HG03108 (cell line): ENCODE data around the gene TMEM200A.

ENCODE experiments used
- ATAC-seq: cut with Tn5 transposase; IDR thresholded peaks from one replicate; pipeline ENCODE4 v1.9.1; 2021; ENCODE audit warnings: moderate library complexity; ENCODE audit not compliant: unreplicated experiment

TMEM200A gene

DNA sequence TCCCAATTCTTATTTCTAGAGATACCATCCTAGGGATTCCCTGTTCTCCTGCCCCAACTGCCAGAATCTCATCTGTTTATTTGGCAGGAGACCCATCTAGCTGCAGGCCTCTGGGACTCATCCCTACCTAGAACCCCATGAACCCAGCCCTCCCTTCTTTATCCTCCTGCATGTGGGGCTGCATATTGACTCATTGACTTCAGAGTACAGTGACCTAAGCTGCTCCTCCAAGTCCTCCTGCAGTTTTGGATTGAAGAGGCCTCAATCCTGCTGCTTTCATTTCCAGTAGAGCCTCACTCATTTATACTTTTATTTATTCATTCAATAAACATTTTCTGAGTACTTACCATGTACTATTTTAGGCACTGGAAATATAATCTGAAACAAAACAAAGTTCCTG, 11.6 kb downstream of the TMEM200A start:
- no peak for ATAC-seq

- ATAC-seq, result no peak
These were observed 12.1 kb downstream of the TMEM200A start for GRCh38 chr6:130377915-130378314.

DNA sequence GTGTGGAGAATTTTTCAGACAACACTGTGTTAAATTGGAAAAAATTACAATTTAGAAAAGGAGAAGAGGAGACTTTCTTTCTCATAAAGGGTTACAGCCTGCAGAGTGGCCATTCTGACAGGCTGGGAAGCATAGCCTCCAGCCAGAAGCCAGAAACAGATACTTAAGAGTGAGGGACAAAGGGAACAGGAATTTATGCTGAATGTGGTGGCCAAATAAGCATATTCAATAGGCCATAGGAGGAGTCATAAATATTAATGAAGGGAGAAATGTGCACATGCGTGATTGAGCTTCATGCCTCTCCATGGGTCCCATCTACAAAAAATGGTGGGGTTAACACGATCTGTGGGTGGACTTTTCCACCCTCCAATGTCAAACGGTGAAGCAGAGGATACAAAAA, 13.4 kb downstream of the TMEM200A start:
- ATAC-seq, result no peak

DNA sequence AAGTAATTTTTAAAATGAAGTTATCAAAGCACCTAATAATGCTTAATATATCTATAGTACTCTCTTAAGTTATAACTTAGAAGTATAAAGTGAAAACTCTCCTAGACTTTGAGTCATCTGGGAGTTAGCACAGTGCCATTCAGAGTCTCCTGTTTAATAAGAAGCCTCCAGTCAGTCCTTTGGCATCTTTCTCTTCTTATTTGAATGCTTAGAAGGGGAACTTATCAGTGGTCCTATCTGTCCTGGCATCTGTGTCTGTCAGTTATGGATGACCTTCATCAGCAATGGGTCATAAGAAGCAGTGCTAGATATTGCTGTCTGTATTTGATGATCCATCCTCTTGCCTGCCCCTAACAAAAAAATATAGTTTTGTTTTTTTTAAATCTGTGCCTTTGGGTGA, 15.2 kb downstream of the TMEM200A start:
- ATAC-seq, result no peak

DNA sequence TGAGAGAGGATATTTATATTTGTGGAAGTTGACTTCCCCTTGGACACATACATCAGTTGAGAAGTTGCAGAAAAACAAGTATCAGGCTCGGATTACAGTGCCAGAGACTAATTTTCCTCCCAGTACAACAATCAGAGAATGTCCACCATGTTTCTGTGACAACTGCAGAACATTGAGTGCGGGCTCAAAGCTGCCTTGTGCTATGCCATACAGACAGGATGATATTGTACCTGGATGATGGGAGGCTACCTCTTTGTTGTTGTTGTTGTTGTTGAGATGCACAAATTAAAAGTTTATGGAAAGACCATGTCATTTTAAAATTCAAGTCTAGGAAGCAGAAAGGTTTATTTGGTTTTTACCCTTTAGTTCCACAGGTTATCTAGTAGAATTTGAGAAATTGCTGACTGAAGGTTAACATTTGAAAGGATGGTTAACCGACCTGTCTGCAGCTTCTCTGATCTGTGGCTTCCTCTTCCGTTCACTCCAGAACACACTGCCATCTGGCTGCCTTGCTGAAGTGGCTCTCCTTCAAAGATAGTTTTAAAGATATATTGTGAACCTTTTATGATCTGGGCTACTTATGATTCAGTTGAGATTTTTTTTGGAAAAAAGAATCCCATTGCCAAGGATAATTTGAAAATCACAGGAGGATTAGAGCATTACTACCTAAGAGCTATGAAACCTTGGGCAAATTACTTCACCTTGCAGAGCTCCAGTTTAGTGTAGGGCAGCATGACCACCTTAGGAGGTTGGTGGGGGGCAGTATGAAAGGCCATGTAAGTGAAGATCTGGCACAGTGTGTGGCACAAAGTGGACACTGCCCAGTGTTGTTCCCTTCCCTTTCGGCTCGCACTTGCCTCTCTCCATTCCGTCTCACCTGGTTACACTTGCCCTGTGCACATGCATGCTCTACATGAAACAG, 15.9 kb downstream of the TMEM200A start:
- no peak for ATAC-seq

DNA sequence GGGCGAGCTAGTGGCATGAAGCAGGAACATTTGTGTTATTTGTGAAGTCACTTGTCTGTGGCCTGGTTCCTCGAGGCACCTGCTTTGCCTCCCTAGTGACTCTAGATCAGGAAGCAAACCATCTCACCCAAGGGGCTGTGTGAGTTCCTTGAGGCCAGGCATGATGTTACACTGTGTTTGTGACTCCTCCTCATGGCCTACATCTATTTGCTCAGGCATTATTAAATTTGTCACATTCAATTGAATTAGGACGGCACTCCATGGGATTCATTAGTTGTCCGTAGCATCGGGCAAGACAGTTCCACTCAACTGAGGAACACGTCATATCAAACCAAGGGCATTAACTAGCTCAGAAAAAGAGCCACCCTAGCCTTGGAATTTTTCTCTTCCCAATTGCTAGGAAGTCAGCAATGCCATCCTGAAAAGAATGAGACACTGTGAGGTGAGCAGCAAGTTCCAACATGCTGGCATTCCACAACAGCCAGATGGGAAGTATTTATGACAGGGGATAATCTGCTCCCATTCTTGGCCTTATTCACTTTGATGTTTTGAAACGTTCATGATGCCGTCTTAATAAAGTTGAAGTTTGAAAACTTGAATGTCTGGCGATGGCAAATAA, 17.2 kb downstream of the TMEM200A start:
- no peak for ATAC-seq

DNA sequence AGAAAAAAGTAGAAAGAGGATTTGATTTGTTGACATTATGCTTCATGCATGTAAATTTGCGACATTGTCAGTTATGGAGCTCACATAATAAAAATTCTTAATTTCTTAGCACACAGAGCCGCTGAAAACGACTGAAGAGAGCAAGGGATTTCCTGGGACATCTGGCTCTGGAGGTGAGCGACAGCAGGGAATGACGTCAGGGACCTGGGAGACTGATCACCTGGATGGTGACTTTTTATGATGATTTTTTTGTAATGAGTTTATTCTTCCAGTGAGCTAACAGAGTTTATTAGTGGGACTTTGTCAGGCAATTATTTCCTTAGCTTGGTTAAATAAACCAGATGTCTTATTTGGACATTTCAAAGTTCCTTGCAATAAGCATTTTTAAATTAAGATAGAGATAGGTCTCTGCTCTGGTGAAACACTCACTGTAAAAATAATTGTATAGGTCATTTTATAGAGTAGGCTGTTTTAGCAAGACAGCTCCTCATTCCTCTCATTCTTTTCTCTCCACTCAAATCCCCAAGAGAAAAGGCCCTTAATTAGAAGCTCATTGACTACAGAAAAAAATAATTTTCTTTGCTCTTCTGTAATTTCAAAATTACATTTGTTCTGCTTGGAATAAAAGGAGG, 19.4 kb downstream of the TMEM200A start:
- no peak for ATAC-seq

DNA sequence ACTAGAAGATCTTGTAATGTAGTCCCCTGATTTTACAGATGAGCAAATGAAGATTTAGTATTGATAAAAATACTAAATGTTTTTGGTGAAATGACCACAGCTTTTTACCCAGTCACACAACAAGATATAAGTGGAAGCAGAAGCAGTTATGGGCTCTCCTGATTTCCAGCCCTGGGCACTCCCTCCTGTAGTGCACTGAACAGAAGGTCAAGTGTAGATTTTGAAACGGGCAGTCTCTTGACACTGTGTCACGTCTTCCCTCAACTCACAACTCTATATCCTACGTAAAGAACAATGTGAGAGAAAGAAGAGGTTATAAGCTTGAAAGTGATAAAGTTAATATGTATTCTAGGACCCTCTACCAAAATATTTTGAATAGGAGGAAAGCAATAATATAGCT, 23.3 kb downstream of the TMEM200A start:
- ATAC-seq, result no peak

DNA sequence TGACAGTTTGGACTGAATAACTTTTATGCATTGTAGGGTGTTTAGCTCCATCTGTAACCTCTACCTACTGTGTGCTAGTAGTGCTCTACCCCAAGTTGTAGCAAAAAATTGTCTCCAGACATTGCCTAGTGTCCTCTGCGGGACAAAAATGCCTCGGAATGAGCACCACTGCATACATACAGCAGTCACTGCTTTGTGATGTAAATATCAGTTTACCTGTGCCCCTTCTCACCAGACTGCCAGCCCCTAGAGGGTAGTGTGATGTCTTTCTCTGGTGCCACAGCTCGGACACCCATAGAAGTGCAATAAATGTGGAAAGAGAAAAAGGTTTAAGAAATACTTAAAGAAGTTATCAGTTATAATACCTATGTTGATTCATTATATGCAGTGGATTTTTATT, 25.1 kb downstream of the TMEM200A start:
- no peak for ATAC-seq

- no peak for ATAC-seq
These were observed 27.5 kb downstream of the TMEM200A start for GRCh38 chr6:130393306-130393705.

GRCh38 chr6:130394246-130394645, 28.4 kb downstream of the TMEM200A start:
- no peak for ATAC-seq

- no peak for ATAC-seq
These were observed 29.3 kb downstream of the TMEM200A start for GRCh38 chr6:130395164-130395563.

DNA sequence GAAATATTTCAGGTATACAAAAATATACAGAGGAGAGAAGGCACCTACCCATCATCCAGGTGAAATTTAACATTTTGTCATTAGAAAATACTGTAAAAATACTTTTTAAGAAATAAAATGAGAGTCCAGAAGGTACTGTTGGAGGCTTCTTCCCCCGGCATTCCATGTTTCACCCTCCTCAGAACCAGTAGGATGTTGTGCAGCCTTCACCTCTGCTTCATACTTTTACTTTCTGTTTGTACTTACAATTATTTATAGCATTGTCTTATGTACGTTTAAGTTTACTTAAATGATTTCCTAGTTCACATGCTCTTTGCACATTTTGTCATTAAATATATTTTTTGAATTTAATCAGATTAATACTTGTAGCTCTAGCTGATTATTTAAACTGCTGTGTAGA, 30.9 kb downstream of the TMEM200A start:
- ATAC-seq, result no peak

DNA sequence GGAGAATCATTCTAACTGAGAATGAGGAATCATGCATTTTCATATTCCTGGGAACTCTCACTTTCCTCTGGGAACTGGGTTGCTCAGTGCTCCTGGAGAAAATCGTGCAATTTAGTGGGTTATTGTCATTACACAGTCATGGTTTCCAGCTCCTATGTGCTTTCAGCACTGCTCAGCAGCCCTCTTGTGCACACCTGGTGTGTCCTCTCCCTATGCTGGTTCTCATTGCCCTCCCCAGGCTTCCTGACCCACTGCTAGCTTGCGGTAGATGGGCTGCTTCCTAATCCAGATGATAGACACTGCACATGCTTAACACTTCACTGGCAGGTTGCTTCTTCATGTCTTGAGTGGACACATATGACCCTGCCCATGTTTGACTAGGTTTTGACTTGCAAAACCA, 39.7 kb downstream of the TMEM200A start:
- no peak for ATAC-seq

DNA sequence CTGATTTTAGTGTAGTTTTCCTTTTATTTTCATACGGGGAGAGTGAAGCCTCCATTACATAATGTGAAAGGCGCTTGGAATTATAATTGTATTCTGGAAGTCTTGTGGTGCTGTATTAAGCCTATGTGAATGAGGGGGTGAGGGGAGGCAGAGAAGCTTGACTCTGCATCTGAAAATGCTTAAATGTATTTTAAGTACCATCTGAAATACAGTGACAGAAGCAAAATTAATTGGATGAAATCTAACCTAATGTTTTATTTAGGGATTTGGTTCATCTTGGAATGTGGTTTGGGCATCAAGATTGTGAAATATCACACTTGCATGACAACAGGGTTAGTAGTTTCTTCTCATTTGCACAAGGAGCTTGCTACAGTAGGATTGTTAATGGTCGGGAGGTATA, 41.2 kb downstream of the TMEM200A start:
- no peak for ATAC-seq

- no peak for ATAC-seq
These were observed 43.7 kb downstream of the TMEM200A start for GRCh38 chr6:130409418-130410100.

DNA sequence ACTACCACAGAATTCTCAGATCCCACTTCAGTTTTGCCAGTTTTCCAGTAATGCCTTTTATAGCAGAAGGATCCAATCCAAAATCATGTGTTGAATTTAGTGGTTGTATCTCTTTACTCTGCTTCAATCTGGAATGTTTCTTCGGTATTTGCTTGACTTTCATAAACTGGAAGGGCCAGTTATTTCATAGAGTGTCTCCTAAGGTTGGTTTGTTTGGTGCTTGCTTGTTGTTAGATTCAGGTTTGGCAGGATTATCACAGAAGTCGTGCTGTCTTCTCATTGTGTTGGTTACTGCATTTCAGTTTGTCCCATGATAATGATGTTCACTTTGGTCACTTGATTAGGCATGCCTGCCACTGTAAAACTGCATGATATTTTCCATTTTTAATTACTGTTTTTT, 45.7 kb downstream of the TMEM200A start:
- ATAC-seq, result no peak

- no peak for ATAC-seq
These were observed 46.9 kb downstream of the TMEM200A start for GRCh38 chr6:130412556-130413290.

DNA sequence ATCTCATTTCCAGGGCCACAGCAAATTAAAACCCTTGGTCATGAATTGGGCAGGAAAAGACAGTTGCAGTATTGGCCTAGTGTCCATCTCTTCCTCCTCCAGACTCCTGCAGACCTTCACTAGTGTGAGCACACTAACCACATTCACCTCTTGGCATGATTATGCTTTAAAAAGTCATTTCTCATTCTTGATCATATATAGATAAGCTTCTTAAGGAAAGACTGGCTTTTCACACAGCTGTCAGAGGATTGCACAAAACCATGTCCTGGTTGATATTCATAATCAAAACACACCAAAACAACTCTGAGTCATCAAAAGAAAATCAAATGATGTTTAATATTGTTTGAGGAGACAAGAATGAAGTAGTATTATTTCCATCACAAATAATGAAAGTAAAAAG, 52.1 kb downstream of the TMEM200A start:
- no peak for ATAC-seq

DNA sequence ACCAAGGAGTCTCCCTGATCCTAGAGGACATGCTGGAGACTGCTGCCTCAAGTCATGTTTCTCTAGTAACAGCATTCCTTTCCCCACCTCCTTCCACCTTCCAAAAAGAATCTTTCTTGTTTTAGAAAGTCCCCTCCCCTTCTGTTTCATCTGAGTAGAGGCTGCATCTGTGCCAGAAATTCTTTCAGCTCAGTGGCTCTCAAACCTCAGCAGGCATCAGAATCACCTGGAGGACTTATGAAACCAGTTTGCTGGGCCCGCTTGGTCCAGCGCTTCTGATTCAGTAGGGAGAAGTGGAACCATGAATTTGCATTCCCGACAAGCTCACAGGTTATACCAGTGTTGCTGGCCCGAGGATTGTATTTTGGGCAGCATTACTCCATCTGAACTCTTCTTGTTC, 55.1 kb downstream of the TMEM200A start:
- ATAC-seq, result no peak

- no peak for ATAC-seq
These were observed 55.8 kb downstream of the TMEM200A start for GRCh38 chr6:130421585-130421984.
